NCI-H128 (cell line): ENCODE data around the gene NRF1.
"Not testable (repeated sequence)": the region's sequence is repeated elsewhere in the genome, so short reads cannot be mapped to it uniquely, and the experiment has no call there.

Source experiments
- DNase-seq: peaks from one replicate; lab custom pipeline; 2025; ENCODE audit not compliant: unreplicated experiment; lab: John Stamatoyannopoulos, UW

NRF1 gene

GRCh38 chr7:129644634-129645230, 33.2 kb downstream of the NRF1 start:
- no peak for DNase-seq

DNA sequence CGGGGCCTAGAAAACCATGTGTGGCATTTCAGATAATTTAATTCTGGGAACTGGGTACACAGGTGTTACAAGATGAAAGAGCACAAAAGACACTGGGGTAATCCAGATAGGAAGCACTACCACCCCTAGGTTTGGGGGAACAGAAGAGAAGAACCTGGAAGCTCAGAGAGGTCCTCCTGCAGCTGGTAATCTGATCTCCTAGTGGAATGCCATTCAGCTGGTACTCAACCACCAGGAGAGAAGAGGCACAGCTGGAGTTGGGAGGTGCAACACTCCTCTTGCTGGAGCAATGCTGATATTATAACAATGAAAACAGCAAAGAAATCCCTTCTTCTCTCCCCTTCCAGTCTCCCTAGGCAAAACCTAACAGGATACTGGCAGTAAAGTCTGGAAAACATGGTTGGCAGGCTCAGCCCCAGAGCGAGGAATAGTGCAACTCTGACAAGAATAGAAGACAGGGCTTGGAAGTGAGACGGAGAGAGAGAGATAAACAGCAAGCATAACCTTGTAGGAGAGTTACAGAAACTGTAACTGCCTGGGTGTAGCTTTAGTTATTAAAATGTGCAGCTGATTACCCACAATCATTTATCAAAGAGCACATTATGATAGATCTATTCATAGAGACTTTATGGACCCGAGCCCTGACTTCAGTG, 35.0 kb downstream of the NRF1 start:
- DNase-seq, result no peak

DNA sequence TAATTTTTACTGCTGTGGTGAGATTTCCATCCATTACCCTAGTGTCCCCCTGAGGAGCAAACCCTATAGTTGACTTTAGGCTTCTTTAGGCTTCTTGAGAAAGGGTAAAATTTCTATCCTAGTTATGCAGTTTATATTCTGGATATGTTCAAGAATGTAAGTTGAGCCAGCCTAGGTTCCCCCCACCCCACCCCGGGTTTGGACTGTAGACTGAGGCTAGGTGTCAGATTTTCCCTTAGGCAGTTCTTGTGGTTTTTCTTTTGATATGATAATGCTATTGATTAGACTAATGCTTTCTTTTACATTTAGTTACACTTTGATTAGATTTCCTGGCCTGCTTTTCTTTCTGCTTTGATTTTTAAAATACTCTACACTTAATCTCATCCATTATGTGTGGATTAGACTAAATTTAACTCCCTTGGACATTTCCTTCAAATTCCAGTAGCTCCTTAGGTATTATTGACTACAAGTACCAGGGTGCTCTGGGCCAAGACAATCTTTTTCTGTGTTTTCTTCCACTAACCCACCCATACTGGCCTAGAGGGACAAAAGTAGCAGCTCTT, 37.7 kb downstream of the NRF1 start:
- DNase-seq, result no peak

- DNase-seq, result no peak
These were observed 38.7 kb downstream of the NRF1 start for GRCh38 chr7:129650056-129650758.

GRCh38 chr7:129652914-129653313, 41.4 kb downstream of the NRF1 start:
- no peak for DNase-seq

GRCh38 chr7:129655811-129656210, 44.3 kb downstream of the NRF1 start:
- no peak for DNase-seq

- no peak for DNase-seq
These were observed 45.8 kb downstream of the NRF1 start for GRCh38 chr7:129657363-129657762.

- DNase-seq, result not testable (repeated sequence)
These were observed 48.4 kb downstream of the NRF1 start for GRCh38 chr7:129659907-129660306.

GRCh38 chr7:129661645-129662182, 50.2 kb downstream of the NRF1 start:
- no peak for DNase-seq

- DNase-seq, result not testable (repeated sequence)
These were observed 51.7 kb downstream of the NRF1 start for GRCh38 chr7:129663240-129663639.

- DNase-seq, result no peak
These were observed 52.8 kb downstream of the NRF1 start for GRCh38 chr7:129664029-129665012.

GRCh38 chr7:129665013-129665401, 53.5 kb downstream of the NRF1 start:
- DNase-seq, result no peak

- no peak for DNase-seq
These were observed 55.6 kb downstream of the NRF1 start for GRCh38 chr7:129667116-129667515.

DNA sequence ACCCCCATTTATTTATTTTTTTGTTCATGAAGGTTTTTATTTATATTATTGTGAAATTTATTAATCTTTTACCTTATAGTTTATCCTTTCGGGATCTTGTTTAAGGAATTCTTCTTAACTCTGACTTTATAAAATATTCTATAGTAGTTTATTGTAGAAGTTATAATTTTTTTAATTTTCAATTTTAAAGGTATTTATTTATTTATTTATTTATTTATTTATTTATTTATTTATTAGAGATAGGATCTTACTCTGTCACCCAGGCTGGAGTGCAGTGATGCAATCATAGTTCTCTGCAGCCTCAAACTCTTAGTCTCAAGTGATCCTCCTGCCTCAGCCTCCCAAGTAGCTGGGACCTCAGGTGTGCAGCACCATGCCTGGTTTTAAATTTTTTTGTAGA, 56.0 kb downstream of the NRF1 start:
- DNase-seq, result no peak

DNA sequence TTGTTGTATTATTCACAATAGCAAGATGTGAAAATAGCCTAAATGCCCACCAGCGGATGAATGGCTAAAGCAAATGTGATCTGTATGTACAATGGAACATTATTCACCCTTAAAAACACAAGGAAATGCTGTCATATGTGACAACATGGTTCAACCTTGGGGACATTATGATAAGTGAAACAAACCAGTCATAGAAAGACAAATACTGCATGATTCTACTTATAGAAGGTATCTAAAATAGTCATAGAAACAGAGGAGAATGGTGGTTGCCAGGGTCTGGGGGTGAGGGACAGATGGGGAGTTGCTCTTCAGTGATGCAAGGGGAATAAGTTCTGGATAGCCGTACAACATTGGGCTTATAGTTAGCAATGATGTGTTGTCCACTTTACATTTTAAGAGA, 58.4 kb downstream of the NRF1 start:
- DNase-seq, result no peak

DNA sequence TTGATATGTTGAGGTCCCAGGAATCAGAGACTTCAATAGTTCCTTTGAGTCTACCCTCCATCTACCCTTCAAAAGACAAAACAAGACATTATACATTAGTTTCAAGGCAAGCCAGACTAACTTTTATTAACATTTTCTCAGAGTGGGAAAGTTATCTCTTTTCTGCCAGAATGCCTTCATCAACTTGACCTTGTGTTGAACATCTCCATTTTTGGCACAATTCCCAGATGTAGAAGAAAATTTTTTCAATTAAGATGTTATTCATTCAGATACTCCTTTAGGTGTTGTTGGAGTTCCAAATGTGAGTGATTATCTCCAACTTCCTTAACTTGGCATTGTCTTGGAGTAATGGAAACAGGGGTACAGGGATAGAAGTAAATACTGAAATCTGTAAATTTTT, 59.1 kb downstream of the NRF1 start:
- DNase-seq, result no peak

- no peak for DNase-seq
These were observed 59.7 kb downstream of the NRF1 start for GRCh38 chr7:129671266-129671665.

GRCh38 chr7:129674475-129674874, 63.0 kb downstream of the NRF1 start:
- DNase-seq, result not testable (repeated sequence)

DNA sequence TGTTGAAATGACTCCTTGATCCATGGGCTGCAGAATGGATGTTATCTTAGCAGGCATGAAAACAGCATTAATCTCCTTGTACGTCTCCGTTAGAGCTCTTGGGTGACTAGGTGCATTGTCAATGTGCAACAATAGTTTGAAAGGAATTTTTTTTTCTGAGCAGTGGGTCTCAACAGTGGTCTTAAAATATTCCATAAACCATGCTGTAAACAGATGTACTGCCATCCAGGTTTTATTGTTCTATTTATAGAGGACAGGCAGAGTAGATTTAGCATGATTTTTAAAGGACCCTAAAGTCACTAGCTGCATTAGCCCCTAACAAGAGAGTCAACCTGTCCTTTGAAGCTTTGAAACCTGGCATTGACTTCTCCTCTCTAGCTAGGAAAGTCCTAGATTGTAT, 64.0 kb downstream of the NRF1 start:
- DNase-seq, result no peak

DNA sequence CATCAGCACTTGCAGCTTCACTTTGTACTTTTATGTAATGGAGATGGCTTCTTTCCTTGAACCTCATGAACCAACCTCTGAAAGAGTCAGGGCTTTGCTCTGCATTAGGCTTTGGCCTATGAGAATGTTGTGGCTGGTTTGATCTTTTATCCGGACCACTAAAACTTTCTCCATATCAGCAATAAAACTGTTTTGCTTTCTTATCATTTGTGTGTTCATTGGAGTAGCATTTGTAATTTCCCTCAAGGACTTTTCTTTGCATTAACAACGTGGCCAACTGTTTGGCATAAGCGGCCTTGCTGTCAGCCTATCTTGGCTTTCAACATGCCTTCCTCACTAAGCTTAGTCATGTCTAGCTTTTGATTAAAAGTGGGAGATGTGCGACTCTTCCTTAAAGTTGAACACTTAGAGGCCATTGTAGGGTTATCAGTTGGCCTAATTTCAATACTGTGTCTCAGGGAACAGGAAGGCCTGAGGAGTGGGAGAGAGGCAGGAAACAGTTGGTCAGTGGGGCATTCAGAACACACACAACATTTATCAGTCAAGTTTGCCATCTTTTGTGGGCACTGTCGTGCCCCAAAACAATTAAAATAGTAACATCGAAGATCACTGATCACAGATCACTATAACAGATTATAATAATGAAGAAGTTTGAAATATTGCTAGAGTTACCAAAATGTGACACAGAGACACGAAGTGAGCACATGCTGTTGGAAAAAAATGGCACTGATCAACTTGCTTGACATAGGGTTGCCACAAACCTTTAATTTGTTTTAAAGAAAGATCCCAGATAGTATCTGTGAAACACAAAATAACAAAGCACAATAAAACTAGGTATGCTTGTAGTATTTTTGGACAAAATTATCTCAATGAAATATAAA, 64.7 kb downstream of the NRF1 start:
- DNase-seq, result no peak
